ENCODE measurements around the gene TBC1D13.
"Not testable (repeated sequence)": the region's sequence is repeated elsewhere in the genome, so short reads cannot be mapped to it uniquely, and the experiment has no call there.

TBC1D13 gene

GRCh38 chr9:128771094-128771721 is 15.8 kb upstream of the TBC1D13 start:
- no peak for TF ChIP-seq CTCF (IDR thresholded peaks at IDR 0.05; ENCODE audit: low read depth, low read length, missing control alignments)
- peak overlapping the region; percentile 72 for H3K4me3 ChIP-seq (replicated peaks; ENCODE audit: low read depth, low read length)
- DNase-seq (ENCODE audit: extremely low read depth, low read depth): no peak

- peak; percentile 26 for DNase-seq (ENCODE audit: extremely low read depth, low read depth)
- TF ChIP-seq CTCF (IDR thresholded peaks at IDR 0.05; ENCODE audit: low read depth, low read length, missing control alignments): no peak
- peak within 1 kb of the TSS; percentile 72 for H3K4me3 ChIP-seq (replicated peaks; ENCODE audit: low read depth, low read length)
Observed at GRCh38 chr9:128771745-128772519, 15.1 kb upstream of the TBC1D13 start, which contains the start of gene ZER1. TSS of gene ZER1 (minus strand) at chr9:128771927. CDS start at chr9:128755565, 16,362 bp downstream.

- no peak for DNase-seq (ENCODE audit: extremely low read depth, low read depth)
- H3K4me3 ChIP-seq (replicated peaks; ENCODE audit: low read depth, low read length): no peak overlapping the region
- TF ChIP-seq CTCF (IDR thresholded peaks at IDR 0.05; ENCODE audit: low read depth, low read length, missing control alignments): no peak
Observed at GRCh38 chr9:128773049-128773448, 14.0 kb upstream of the TBC1D13 start.

GRCh38 chr9:128774804-128775203 is 12.2 kb upstream of the TBC1D13 start:
- DNase-seq (ENCODE audit: extremely low read depth, low read depth): no peak
- H3K4me3 ChIP-seq (replicated peaks; ENCODE audit: low read depth, low read length): no peak overlapping the region
- TF ChIP-seq CTCF (IDR thresholded peaks at IDR 0.05; ENCODE audit: low read depth, low read length, missing control alignments): no peak

- not testable (repeated sequence) for DNase-seq (ENCODE audit: extremely low read depth, low read depth); H3K4me3 ChIP-seq (replicated peaks; ENCODE audit: low read depth, low read length)
Observed at GRCh38 chr9:128780093-128780492, 7.0 kb upstream of the TBC1D13 start.

GRCh38 chr9:128781187-128782070 is 5.6 kb upstream of the TBC1D13 start:
- no peak for TF ChIP-seq CTCF (IDR thresholded peaks at IDR 0.05; ENCODE audit: low read depth, low read length, missing control alignments)
- DNase-seq (ENCODE audit: extremely low read depth, low read depth): no peak
- H3K4me3 ChIP-seq (replicated peaks; ENCODE audit: low read depth, low read length): no peak overlapping the region

GRCh38 chr9:128782669-128783068 is 4.4 kb upstream of the TBC1D13 start:
- no peak overlapping the region for H3K4me3 ChIP-seq (replicated peaks; ENCODE audit: low read depth, low read length)
- TF ChIP-seq CTCF (IDR thresholded peaks at IDR 0.05; ENCODE audit: low read depth, low read length, missing control alignments): no peak
- no peak for DNase-seq (ENCODE audit: extremely low read depth, low read depth)

Measured in HFF-Myc (cell line).